Measurements from ENCODE around the gene SPATA9.

DNA sequence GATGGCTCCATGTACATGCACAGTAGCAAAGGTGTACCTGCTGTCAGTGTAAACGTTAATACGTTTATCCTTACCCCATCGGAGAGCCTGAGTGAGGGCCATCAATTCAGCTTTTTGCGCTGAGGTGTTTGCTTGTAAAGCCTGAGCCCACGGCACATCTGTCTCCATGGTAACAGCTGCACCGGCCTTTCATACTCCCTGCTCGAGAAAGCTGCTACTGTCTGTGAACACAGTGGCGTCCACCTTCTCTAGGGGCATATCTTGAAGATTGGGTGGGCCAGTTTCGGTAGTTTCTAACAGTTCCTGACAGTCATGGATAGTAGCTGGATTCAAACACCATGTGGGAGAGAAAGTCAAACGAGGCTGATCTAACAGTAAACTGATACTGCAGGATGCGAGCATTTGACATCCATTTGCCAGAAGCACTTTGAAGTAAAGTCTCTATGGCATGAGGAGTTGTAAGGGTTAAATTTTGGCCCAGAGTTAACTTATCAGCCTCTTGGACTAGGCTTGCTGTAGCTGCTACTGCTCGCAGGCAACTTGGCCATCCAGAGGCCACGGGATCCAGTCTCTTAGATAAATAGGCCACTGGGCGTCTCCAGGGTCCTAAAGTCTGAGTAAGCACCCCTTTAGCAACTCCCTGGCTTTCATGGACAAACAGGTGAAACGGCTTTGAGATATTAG lies 27.3 kb upstream of the SPATA9 start:
- TF ChIP-seq, protein P1, sequence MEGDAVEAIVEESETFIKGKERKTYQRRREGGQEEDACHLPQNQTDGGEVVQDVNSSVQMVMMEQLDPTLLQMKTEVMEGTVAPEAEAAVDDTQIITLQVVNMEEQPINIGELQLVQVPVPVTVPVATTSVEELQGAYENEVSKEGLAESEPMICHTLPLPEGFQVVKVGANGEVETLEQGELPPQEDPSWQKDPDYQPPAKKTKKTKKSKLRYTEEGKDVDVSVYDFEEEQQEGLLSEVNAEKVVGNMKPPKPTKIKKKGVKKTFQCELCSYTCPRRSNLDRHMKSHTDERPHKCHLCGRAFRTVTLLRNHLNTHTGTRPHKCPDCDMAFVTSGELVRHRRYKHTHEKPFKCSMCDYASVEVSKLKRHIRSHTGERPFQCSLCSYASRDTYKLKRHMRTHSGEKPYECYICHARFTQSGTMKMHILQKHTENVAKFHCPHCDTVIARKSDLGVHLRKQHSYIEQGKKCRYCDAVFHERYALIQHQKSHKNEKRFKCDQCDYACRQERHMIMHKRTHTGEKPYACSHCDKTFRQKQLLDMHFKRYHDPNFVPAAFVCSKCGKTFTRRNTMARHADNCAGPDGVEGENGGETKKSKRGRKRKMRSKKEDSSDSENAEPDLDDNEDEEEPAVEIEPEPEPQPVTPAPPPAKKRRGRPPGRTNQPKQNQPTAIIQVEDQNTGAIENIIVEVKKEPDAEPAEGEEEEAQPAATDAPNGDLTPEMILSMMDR (conservative IDR thresholded peaks at IDR 0.05), result no peak
- TF ChIP-seq EZH2 (IDR thresholded peaks at IDR 0.05; ENCODE audit: low read depth), result no peak

Data from PC-9 (cell line).